ENCODE data around the gene ZNF335.
"Not testable (repeated sequence)": the region's sequence is repeated elsewhere in the genome, so short reads cannot be mapped to it uniquely, and the experiment has no call there.

ZNF335 gene

GRCh38 chr20:45994761-45995493 lies 22.9 kb upstream of the ZNF335 start:
- H3K36me3 Mint-ChIP-seq, result no peaks in the 10 kb centered on the region
- ATAC-seq (ENCODE audit: low read depth), result no peak
- H3K9me3 Mint-ChIP-seq, result no peaks in the 10 kb centered on the region
- no peak overlapping the region for H3K4me3 Mint-ChIP-seq
- H3K27ac Mint-ChIP-seq, result no peak overlapping the region
- H3K4me1 Mint-ChIP-seq, result peaks cover 20% of the 10 kb centered on the region
- DNase-seq (ENCODE audit: low spot score in 2 of 2), result no peak
- H3K27me3 Mint-ChIP-seq, result peaks cover 15% of the 10 kb centered on the region

GRCh38 chr20:45993197-45993951 lies 21.4 kb upstream of the ZNF335 start:
- Mint-ChIP-seq H3K4me1 (peaks cover 15% of the 10 kb centered on the region), H3K27ac (no peak overlapping the region), H3K4me3 (no peak overlapping the region), H3K36me3 (no peaks in the 10 kb centered on the region), H3K27me3 (peaks cover 13% of the 10 kb centered on the region), H3K9me3 (no peaks in the 10 kb centered on the region)
- ATAC-seq (ENCODE audit: low read depth) (no peak), DNase-seq (ENCODE audit: low spot score in 2 of 2) (no peak)

GRCh38 chr20:45991616-45992015 lies 19.6 kb upstream of the ZNF335 start:
- H3K27ac Mint-ChIP-seq, result no peak overlapping the region
- DNase-seq (ENCODE audit: low spot score in 2 of 2), result no peak
- no peak overlapping the region for H3K4me3 Mint-ChIP-seq
- no peak for ATAC-seq (ENCODE audit: low read depth)
- no peaks in the 10 kb centered on the region for H3K9me3 Mint-ChIP-seq
- H3K27me3 Mint-ChIP-seq, result peaks cover 7% of the 10 kb centered on the region
- no peaks in the 10 kb centered on the region for H3K36me3 Mint-ChIP-seq
- peaks cover 10% of the 10 kb centered on the region for H3K4me1 Mint-ChIP-seq

GRCh38 chr20:45988830-45989229 lies 16.8 kb upstream of the ZNF335 start:
- H3K4me3 Mint-ChIP-seq; H3K9me3 Mint-ChIP-seq; H3K4me1 Mint-ChIP-seq; H3K36me3 Mint-ChIP-seq; H3K27me3 Mint-ChIP-seq; ATAC-seq (ENCODE audit: low read depth); H3K27ac Mint-ChIP-seq; DNase-seq (ENCODE audit: low spot score in 2 of 2): not testable (repeated sequence)

GRCh38 chr20:45987108-45987780 lies 15.2 kb upstream of the ZNF335 start:
- no peak overlapping the region for H3K27ac Mint-ChIP-seq
- ATAC-seq (ENCODE audit: low read depth) (peak; percentile 96), DNase-seq (ENCODE audit: low spot score in 2 of 2) (peak; percentile 72 to 78)
- peaks cover 5% of the 10 kb centered on the region for H3K27me3 Mint-ChIP-seq
- peaks cover 4% of the 10 kb centered on the region for H3K4me1 Mint-ChIP-seq
- no peak overlapping the region for H3K4me3 Mint-ChIP-seq
- no peaks in the 10 kb centered on the region for H3K9me3 Mint-ChIP-seq
- H3K36me3 Mint-ChIP-seq, result no peaks in the 10 kb centered on the region

- Mint-ChIP-seq H3K4me3 (no peak overlapping the region), H3K36me3 (no peaks in the 10 kb centered on the region), H3K27me3 (peaks cover 5% of the 10 kb centered on the region), H3K4me1 (no peaks in the 10 kb centered on the region), H3K9me3 (no peaks in the 10 kb centered on the region), H3K27ac (no peak overlapping the region)
- ATAC-seq (ENCODE audit: low read depth) (no peak), DNase-seq (ENCODE audit: low spot score in 2 of 2) (no peak)
These were observed 13.6 kb upstream of the ZNF335 start for GRCh38 chr20:45985573-45985972.

GRCh38 chr20:45983279-45983743 lies 11.3 kb upstream of the ZNF335 start:
- Mint-ChIP-seq H3K27ac (no peak overlapping the region), H3K4me3 (no peak overlapping the region), H3K36me3 (no peaks in the 10 kb centered on the region), H3K9me3 (no peaks in the 10 kb centered on the region), H3K27me3 (peaks cover 5% of the 10 kb centered on the region), H3K4me1 (no peaks in the 10 kb centered on the region)
- no peak for ATAC-seq (ENCODE audit: low read depth)
- no peak for DNase-seq (ENCODE audit: low spot score in 2 of 2)

- Mint-ChIP-seq H3K36me3 (no peaks in the 10 kb centered on the region), H3K9me3 (no peaks in the 10 kb centered on the region), H3K27ac (no peak overlapping the region), H3K4me1 (no peaks in the 10 kb centered on the region), H3K27me3 (peaks cover 3% of the 10 kb centered on the region), H3K4me3 (no peak overlapping the region)
- DNase-seq (ENCODE audit: low spot score in 2 of 2), result no peak
- no peak for ATAC-seq (ENCODE audit: low read depth)
These were observed 9.3 kb upstream of the ZNF335 start for GRCh38 chr20:45981261-45981660.

- peaks cover 6% of the 10 kb centered on the region for H3K4me1 Mint-ChIP-seq
- no peak overlapping the region for H3K27ac Mint-ChIP-seq
- no peak overlapping the region for H3K4me3 Mint-ChIP-seq
- no peaks in the 10 kb centered on the region for H3K9me3 Mint-ChIP-seq
- no peak for DNase-seq (ENCODE audit: low spot score in 2 of 2)
- ATAC-seq (ENCODE audit: low read depth), result no peak
- H3K27me3 Mint-ChIP-seq, result no peaks in the 10 kb centered on the region
- peaks cover 1% of the 10 kb centered on the region for H3K36me3 Mint-ChIP-seq
These were observed 4.1 kb upstream of the ZNF335 start for GRCh38 chr20:45976086-45976485.

GRCh38 chr20:45975686-45976085 lies 3.7 kb upstream of the ZNF335 start:
- Mint-ChIP-seq H3K4me3 (no peak overlapping the region), H3K4me1 (peaks cover 8% of the 10 kb centered on the region), H3K36me3 (peaks cover 1% of the 10 kb centered on the region), H3K27ac (no peak overlapping the region), H3K9me3 (no peaks in the 10 kb centered on the region), H3K27me3 (no peaks in the 10 kb centered on the region)
- DNase-seq (ENCODE audit: low spot score in 2 of 2), result no peak
- no peak for ATAC-seq (ENCODE audit: low read depth)

- Mint-ChIP-seq H3K4me3 (no peak overlapping the region), H3K9me3 (no peaks in the 10 kb centered on the region), H3K36me3 (peaks cover 1% of the 10 kb centered on the region), H3K4me1 (peaks cover 12% of the 10 kb centered on the region), H3K27ac (no peak overlapping the region), H3K27me3 (no peaks in the 10 kb centered on the region)
- DNase-seq (ENCODE audit: low spot score in 2 of 2) (no peak), ATAC-seq (ENCODE audit: low read depth) (no peak)
These were observed 3.0 kb upstream of the ZNF335 start for GRCh38 chr20:45974896-45975565.

GRCh38 chr20:45972500-45973183 lies 639 bp upstream of the ZNF335 start:
- DNase-seq (ENCODE audit: low spot score in 2 of 2), result no peak
- ATAC-seq (ENCODE audit: low read depth), result no peak
- Mint-ChIP-seq H3K9me3 (no peaks in the 10 kb centered on the region), H3K27me3 (no peaks in the 10 kb centered on the region), H3K4me1 (peaks cover 20% of the 10 kb centered on the region), H3K36me3 (peaks cover 1% of the 10 kb centered on the region), H3K27ac (peak overlapping the region; percentile 100), H3K4me3 (peak overlapping the region; percentile 93)

- DNase-seq (ENCODE audit: low spot score in 2 of 2), result no peak
- Mint-ChIP-seq H3K27me3 (no peaks in the 10 kb centered on the region), H3K4me1 (peaks cover 20% of the 10 kb centered on the region), H3K36me3 (peaks cover 9% of the 10 kb centered on the region), H3K4me3 (peak overlapping the region; percentile 93), H3K9me3 (no peaks in the 10 kb centered on the region), H3K27ac (peak overlapping the region; percentile 100)
- peak; percentile 31 for ATAC-seq (ENCODE audit: low read depth)
These were observed 653 bp downstream of the ZNF335 start for GRCh38 chr20:45971425-45971674.
